Activated CD4-positive, alpha-beta T cell treated with anti-CD3 and anti-CD28 coated beads, Interleukin-2, amount 10 ng/mL, durations not matched to agents 7 days and 5 days (primary cell): ENCODE results near the gene INO80C. TPM values are rescaled to one million over a fixed set of nuclear protein-coding genes. Genes with fewer than 3 reads are reported as not detected.

Source experiments
- CTCF ChIA-PET: fragments of 350-600 bp; sonication (Branson Sonifier 250); formaldehyde crosslinking; loops from one replicate; lab custom pipeline; 2021; ENCODE audit warnings: antibody characterized with exemption; lab: Charles Lee
- POLR2A ChIA-PET: fragments of 350-600 bp; sonication (Branson Sonifier 250); formaldehyde crosslinking; loops from one replicate; lab custom pipeline; 2021; ENCODE audit warnings: antibody characterized with exemption; lab: Charles Lee
- DNase-seq: peaks from one replicate; pipeline ENCODE4 v3.0.0-alpha.2; 2020
- H3K27ac Mint-ChIP-seq: one replicate; pipeline ENCODE4 v1.8.0; 2021; ENCODE audit warnings: mild to moderate bottlenecking, moderate library complexity, mixed read lengths
- H3K27me3 Mint-ChIP-seq: one replicate; pipeline ENCODE4 v1.8.0; 2021; ENCODE audit warnings: mixed read lengths
- H3K36me3 Mint-ChIP-seq: one replicate; pipeline ENCODE4 v1.8.0; 2021; ENCODE audit warnings: low read depth, mixed read lengths
- H3K4me1 Mint-ChIP-seq: one replicate; pipeline ENCODE4 v1.8.0; 2021; ENCODE audit warnings: mixed read lengths
- H3K4me3 Mint-ChIP-seq: one replicate; pipeline ENCODE4 v1.8.0; 2021; ENCODE audit warnings: mild to moderate bottlenecking, moderate library complexity, mixed read lengths
- H3K9me3 Mint-ChIP-seq: one replicate; pipeline ENCODE4 v1.8.0; 2021; ENCODE audit warnings: mixed read lengths
- total RNA-seq, 2 experiments: library from RNA; stranded (reverse); gene quantifications; one replicate each; pipeline ENCODE4 v1.2.3, GENCODE V29; 2021

Gene INO80C
- total RNA-seq, 2 experiments from 2014 or later = 18.9 to 22.0 TPM

DNA sequence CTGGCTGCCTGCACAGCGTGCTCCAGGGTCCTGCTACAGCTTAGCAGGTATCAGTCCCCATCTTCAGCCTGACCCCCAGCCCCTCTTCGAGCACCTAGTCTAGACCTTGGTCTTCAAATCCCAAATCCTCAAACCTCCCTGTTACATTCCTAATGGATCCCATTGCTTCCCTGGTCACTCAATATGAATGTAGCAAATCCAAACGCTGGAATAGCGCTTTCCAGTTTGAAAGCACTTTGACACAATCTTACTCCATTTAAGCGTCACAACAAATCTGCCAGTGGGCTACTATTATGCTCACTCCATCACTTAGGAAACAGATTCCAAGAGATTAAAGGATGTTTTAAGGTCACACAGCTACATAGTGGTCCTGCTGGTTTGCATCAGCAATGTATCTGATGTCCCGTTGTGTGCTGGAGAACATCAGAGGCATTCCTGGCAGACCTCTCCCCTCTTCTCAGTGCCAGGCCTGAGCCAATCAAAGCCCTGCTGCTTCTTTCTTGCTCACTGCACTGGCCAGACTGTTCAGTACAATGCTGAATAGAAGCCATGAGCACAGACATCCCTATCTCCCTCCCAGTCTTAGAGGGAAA, 11.1 kb upstream of the INO80C start:
- Mint-ChIP-seq H3K27ac (no peak overlapping the region), H3K4me3 (no peak overlapping the region), H3K4me1 (no peaks in the 10 kb centered on the region), H3K27me3 (no peaks in the 10 kb centered on the region), H3K9me3 (no peaks in the 10 kb centered on the region), H3K36me3 (no peaks in the 10 kb centered on the region)
- ChIA-PET POLR2A (no interaction called here), CTCF (no interaction called here)
- no peak for DNase-seq

DNA sequence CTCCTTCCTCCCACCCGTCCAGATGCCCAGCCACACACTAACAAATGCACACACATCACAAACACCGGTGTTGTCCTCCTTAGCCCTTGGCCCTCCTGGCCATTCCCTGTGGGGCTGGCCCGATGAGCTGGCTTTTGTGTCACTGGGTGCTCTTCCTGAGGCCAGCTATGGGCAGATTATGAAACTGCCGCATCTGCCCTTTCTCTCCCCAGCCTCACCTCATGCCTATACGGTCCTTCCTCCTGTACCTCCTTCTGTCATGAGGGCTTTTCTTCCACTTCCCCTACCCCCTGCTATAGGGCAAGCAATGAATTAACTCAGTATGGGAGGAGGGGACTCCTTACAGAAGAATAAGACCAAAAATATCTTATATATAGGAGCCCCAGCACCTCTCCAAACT, 10.3 kb upstream of the INO80C start:
- no peak for DNase-seq
- ChIA-PET CTCF (no interaction called here), POLR2A (no interaction called here)
- no peaks in the 10 kb centered on the region for H3K9me3 Mint-ChIP-seq
- H3K27me3 Mint-ChIP-seq = no peaks in the 10 kb centered on the region
- H3K4me1 Mint-ChIP-seq = no peaks in the 10 kb centered on the region
- H3K36me3 Mint-ChIP-seq = no peaks in the 10 kb centered on the region
- no peak overlapping the region for H3K27ac Mint-ChIP-seq
- no peak overlapping the region for H3K4me3 Mint-ChIP-seq

DNA sequence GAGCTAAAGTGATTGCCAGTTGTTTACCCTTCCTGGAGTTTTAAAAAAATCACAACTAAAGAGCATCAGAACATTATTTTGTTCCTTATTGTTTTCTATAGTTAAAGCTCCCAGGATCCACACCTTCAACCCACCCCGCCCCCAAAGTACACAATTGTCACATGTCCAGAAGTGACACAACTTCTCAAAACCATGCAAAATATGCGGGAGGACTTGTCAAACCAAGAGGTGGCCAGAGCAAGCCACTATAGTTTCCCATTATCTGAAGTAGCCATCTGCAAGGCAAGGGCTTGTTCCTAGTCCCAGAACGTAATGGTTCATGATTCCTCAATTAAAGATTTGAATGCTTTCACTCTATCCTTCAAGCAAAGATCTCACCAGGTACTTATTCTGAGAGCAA, 9.9 kb upstream of the INO80C start:
- no peak overlapping the region for H3K4me3 Mint-ChIP-seq
- no peak overlapping the region for H3K27ac Mint-ChIP-seq
- no peak for DNase-seq
- no peaks in the 10 kb centered on the region for H3K4me1 Mint-ChIP-seq
- CTCF ChIA-PET = no interaction called here
- no peaks in the 10 kb centered on the region for H3K36me3 Mint-ChIP-seq
- no peaks in the 10 kb centered on the region for H3K27me3 Mint-ChIP-seq
- POLR2A ChIA-PET = no interaction called here
- no peaks in the 10 kb centered on the region for H3K9me3 Mint-ChIP-seq

DNA sequence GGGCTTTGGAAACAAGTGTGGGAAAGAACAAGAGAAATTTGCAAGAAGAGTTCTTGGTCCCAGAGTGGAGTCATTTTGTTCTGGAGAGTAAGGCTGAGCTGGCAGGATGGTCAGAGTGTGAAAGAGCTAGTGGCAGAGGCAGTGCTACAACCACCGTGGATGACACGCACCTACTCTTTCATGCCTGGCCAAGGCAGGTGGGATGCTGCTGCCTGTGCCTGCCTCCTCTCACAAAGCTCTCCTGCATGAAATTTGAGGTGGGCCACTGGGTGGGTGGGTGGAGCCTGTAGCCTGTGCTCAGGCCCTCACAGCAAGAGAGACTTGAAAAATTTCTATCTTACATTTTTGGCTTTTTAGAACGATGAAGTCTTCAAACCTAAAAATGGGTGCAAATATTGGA, 9.4 kb upstream of the INO80C start:
- no peak for DNase-seq
- Mint-ChIP-seq H3K36me3 (no peaks in the 10 kb centered on the region), H3K4me1 (peaks cover 4% of the 10 kb centered on the region), H3K27me3 (no peaks in the 10 kb centered on the region), H3K4me3 (no peak overlapping the region), H3K27ac (no peak overlapping the region), H3K9me3 (no peaks in the 10 kb centered on the region)
- POLR2A ChIA-PET = no interaction called here
- CTCF ChIA-PET = no interaction called here

DNA sequence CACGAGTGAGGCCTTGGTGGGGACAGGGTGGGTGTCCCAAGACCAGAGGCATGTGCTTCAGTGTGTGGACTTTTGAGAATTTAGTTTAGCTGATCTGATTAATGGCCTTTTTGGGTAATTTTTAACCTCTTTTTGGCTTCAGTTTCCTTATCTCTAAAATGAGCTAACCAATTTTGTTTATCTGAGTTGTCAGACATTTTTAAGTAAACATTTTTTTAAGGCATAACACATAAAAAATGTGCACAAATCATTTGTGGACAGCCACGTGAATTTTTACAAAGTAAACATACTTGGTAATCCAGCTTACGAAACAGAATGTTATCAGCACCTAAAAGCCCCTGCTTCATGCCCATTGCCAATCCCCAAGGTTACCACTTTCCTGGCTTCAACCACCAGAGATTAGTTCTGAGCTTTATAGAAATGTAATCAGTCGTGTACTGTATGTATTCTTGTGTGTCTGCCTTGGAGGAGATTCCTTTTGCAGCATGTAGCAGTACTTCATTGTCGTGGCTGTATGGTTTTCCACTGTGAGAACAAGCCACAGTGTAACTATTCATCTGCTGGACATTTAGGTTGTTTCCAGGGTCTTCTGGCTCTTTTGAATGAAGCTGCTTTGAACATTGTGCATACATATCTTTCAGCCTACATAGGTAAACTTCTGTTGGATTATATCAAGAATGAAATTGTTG, 8.4 kb upstream of the INO80C start:
- Mint-ChIP-seq H3K9me3 (no peaks in the 10 kb centered on the region), H3K36me3 (no peaks in the 10 kb centered on the region), H3K27me3 (no peaks in the 10 kb centered on the region), H3K4me3 (no peak overlapping the region), H3K4me1 (peaks cover 10% of the 10 kb centered on the region), H3K27ac (no peak overlapping the region)
- DNase-seq = no peak
- CTCF ChIA-PET = interaction anchor here (0.9 kb wide), 1 partner anchor 28 kb away, joined by 3 read pairs; no protein-coding TSS in a partner anchor
- POLR2A ChIA-PET = no interaction called here

DNA sequence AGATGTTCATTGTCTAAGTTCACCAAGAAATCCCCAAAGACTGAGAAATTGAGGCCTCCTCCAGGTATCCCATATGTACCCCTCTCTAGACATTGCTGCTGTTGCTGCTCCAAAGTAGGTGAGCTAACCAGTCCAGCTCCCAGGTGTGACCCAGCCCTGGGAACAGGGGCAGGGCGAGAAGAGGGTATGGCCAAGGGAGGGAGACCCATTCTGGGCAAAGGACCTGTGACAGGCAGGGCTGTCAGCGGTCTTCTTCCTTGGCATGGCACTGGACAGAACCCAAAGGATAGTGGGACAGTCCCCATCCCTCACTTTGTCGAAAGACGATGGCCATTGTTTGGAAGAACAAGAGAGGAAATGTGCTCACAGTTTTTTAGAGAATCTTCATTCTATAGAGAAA, 7.2 kb upstream of the INO80C start:
- CTCF ChIA-PET = interaction anchor here (1.0 kb wide), 1 partner anchor 17 kb away, joined by 3 read pairs; no protein-coding TSS in a partner anchor
- POLR2A ChIA-PET = no interaction called here
- no peak overlapping the region for H3K4me3 Mint-ChIP-seq
- no peak overlapping the region for H3K27ac Mint-ChIP-seq
- H3K4me1 Mint-ChIP-seq = peaks cover 12% of the 10 kb centered on the region
- H3K9me3 Mint-ChIP-seq = no peaks in the 10 kb centered on the region
- H3K36me3 Mint-ChIP-seq = no peaks in the 10 kb centered on the region
- H3K27me3 Mint-ChIP-seq = no peaks in the 10 kb centered on the region
- DNase-seq = no peak

DNA sequence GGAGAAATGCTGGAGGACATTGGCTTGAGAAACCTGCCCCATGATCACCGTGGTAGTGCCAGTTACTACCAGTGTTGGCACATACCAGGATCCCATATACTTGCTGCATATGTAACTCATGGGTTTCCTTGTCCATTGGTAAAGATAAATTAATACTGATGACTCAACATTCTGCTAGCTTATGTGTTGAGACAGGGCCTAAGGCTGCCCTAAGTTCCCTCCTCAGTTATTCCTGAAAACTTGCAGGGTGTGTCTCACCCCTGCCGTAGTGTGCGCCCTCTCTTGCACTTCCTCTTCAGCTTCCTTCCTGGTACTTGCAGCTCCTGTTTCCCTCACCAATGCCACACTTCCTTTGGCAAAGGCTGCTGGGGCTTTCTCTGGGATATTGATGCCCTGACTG, 4.3 kb upstream of the INO80C start:
- DNase-seq = no peak
- ChIA-PET CTCF (interaction anchor here (0.5 to 1.3 kb wide), 2 partner anchors 10 to 89 kb away, joined by 3 read pairs; no protein-coding TSS in a partner anchor), POLR2A (no interaction called here)
- no peaks in the 10 kb centered on the region for H3K27me3 Mint-ChIP-seq
- H3K36me3 Mint-ChIP-seq = no peaks in the 10 kb centered on the region
- peaks cover 3% of the 10 kb centered on the region for H3K9me3 Mint-ChIP-seq
- no peak overlapping the region for H3K4me3 Mint-ChIP-seq
- H3K4me1 Mint-ChIP-seq = peaks cover 18% of the 10 kb centered on the region
- no peak overlapping the region for H3K27ac Mint-ChIP-seq

DNA sequence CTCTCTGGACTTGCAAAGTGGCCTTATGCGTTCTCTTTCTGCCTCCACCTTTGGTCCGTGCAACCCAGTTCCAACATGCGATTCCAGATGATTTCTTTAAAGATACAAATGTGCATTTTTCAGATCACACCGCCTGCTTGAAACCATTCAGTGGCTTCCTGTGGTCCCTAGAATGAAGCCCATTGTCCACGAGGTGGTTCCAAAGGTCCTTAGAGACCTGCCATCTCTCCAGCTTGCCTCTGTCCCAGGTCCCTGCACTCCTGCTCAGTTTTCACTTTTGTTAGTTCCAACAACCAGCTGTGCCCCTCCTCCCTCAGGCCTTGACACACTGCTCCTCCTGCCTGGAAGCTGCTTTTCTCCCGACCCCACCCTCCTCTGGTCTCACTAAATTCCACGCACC, 3.6 kb upstream of the INO80C start:
- no peaks in the 10 kb centered on the region for H3K27me3 Mint-ChIP-seq
- CTCF ChIA-PET = interaction anchor here (0.5 to 1.3 kb wide), 2 partner anchors 11 to 88 kb away, joined by 3 read pairs; no protein-coding TSS in a partner anchor
- peaks cover 3% of the 10 kb centered on the region for H3K9me3 Mint-ChIP-seq
- peaks cover 25% of the 10 kb centered on the region for H3K4me1 Mint-ChIP-seq
- no peak for DNase-seq
- POLR2A ChIA-PET = no interaction called here
- H3K4me3 Mint-ChIP-seq = no peak overlapping the region
- H3K36me3 Mint-ChIP-seq = no peaks in the 10 kb centered on the region
- no peak overlapping the region for H3K27ac Mint-ChIP-seq

DNA sequence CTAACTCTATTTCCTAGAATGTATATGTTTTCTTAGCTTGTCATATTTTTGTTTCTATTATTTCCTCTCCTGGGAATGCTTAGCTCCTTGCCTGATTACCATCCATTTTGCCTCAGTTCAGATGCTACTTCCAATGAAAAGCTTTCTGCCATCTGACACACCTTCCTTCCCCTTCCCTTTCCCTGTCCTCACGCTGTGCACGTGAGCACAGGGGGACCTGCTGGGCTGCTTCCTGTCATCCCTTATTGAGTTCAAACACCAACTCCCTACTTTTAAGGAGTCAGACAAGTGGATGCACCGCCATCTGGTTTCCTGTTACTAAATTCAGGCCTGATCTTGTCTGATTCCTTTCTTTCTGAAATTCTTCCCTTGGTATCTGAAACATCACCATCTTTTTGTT, 2.4 kb upstream of the INO80C start:
- Mint-ChIP-seq H3K27ac (no peak overlapping the region), H3K9me3 (peaks cover 3% of the 10 kb centered on the region), H3K4me1 (peaks cover 34% of the 10 kb centered on the region), H3K4me3 (no peak overlapping the region), H3K27me3 (no peaks in the 10 kb centered on the region), H3K36me3 (no peaks in the 10 kb centered on the region)
- CTCF ChIA-PET = no interaction called here
- DNase-seq = no peak
- POLR2A ChIA-PET = interaction anchor here (0.6 kb wide), 1 partner anchor 247 kb away, joined by 3 read pairs; no protein-coding TSS in a partner anchor

DNA sequence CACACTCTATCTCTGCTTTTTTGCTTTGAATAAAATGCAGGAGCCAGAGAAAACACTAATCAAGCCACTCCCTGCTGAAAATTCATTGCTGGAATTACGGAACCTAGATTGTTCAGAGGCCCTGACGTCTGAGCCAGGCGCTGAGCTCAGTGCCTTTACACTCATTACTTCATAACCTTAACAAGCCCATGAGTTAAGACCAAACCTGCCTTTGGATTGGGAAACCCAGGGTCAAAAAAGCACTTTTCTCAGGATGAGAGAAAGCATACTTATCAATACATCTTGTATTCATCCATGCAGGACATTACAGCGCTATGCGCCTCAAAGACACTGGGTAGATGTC, 762 bp downstream of the INO80C start:
- H3K4me3 Mint-ChIP-seq = peak overlapping the region; percentile 87
- H3K36me3 Mint-ChIP-seq = no peaks in the 10 kb centered on the region
- ChIA-PET POLR2A (no interaction called here), CTCF (interaction anchor here (0.8 to 1.8 kb wide), 3 partner anchors 19 to 30 kb away, joined by 3 to 5 read pairs (median 3); no protein-coding TSS in a partner anchor)
- no peaks in the 10 kb centered on the region for H3K27me3 Mint-ChIP-seq
- H3K9me3 Mint-ChIP-seq = peaks cover 3% of the 10 kb centered on the region
- peaks cover 33% of the 10 kb centered on the region for H3K4me1 Mint-ChIP-seq
- H3K27ac Mint-ChIP-seq = peak overlapping the region; percentile 96
- no peak for DNase-seq

DNA sequence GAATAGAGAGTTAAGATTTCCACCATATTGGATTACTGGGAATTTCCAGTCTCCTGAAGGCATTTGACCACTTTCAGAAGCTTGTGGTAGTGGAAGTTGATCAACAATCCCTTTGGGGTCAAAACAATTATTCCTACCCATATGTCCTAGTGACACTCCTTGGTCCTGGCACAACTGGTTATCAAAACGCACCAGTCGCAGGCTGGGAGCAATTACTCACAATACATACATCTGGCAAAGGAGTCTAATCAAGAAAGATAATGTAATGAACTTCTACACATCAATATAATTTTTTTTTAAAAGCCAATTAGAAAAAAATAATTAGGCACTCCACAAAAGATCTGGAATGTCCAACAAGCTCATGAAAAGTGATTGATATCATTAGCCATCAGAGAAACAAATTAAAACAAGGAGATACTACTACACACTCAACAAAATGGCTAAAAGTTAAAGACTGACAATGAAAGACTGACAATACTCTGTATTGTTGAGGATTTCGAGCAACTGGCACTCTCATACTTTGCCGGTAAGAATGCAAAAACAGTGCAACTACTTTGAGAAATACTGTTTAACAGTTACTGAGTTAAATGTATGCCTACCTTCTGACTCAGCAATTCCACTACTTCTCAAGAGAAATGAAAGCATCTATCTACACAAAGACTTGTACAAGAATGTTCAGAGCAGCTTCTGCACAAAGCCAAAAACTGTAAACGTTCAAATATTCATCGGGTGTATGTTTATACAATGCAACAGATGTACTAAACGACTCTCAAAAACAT, 2.0 kb downstream of the INO80C start:
- Mint-ChIP-seq H3K4me3 (no peak overlapping the region), H3K9me3 (peaks cover 3% of the 10 kb centered on the region), H3K4me1 (peaks cover 33% of the 10 kb centered on the region), H3K27ac (no peak overlapping the region), H3K27me3 (no peaks in the 10 kb centered on the region), H3K36me3 (no peaks in the 10 kb centered on the region)
- CTCF ChIA-PET = interaction anchor here (1.2 kb wide), 1 partner anchor 215 kb away, joined by 3 read pairs; no protein-coding TSS in a partner anchor
- POLR2A ChIA-PET = no interaction called here
- no peak for DNase-seq

DNA sequence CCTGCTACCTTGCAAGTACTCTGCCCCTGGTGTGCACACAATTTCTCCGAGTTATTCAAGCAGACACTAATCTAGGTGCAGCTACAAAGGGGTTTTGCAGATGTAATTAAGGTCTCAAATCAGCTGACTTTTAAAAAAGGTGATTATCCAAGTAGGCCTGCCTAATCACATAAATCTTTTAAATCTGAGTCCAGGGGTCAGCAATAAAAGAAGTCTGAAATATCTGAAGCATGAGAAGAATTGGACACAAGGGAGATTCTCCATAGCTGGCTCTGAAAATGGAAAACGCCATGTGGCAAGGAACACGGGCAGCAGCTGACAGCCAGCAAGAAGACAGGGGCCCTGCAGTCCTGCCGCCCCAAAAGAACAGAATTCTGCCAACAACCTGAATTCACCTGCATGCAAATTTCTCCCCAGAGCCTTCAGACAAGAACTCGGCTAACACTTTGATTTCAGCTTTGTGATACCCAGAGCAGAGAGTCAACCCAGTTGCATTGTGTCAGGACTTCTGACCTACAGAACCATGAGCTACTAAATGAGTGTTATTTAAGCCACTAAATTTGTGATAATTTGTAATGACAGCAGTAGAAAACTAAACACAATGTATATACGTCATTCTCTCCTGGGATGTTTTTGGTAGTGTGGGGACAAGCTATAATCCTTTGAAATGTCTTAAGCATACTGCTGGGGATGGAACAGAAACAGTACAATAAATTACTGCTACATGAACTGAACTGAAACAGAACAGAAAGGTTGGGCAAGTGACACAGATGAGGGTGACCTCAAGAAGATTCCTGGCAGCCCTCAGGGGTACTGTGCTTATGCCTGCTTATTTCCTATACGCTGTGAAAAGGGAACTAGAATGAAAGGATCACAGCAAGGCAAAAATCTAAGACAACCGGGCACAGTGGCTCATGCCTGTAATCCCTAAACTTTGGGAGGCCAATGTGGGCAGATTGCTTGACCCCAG, 3.2 kb downstream of the INO80C start:
- POLR2A ChIA-PET = no interaction called here
- Mint-ChIP-seq H3K36me3 (peaks cover 2% of the 10 kb centered on the region), H3K27ac (no peak overlapping the region), H3K9me3 (peaks cover 3% of the 10 kb centered on the region), H3K27me3 (no peaks in the 10 kb centered on the region), H3K4me1 (peaks cover 33% of the 10 kb centered on the region), H3K4me3 (no peak overlapping the region)
- DNase-seq = no peak
- CTCF ChIA-PET = no interaction called here
